T follicular helper cell (primary cell): ENCODE measurements around the gene MYO9A.
"Not testable (repeated sequence)": the region's sequence is repeated elsewhere in the genome, so short reads cannot be mapped to it uniquely, and the experiment has no call there.

Experiments used
- DNase-seq: peaks from one replicate; pipeline ENCODE4 v3.0.0-alpha.2; 2020; ENCODE audit warnings: low read depth

Gene MYO9A

GRCh38 chr15:71874245-71874644 is 243.7 kb downstream of the MYO9A start:
- DNase-seq = no peak

DNA sequence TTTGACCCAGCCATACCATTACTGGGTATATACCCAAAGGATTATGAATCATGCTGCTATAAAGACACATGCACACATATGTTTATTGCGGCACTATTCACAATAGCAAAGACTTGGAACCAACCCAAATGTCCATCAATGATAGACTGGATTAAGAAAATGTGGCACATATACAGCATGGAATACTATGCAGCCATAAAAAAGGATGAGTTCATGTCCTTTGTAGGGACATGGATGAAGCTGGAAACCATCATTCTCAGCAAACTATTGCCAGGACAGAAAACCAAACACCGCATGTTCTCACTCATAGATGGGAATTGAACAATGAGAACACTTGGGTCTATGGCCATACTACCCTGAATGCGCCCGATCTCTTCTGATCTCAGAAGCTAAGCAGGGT is 259.7 kb downstream of the MYO9A start:
- DNase-seq = not testable (repeated sequence)

DNA sequence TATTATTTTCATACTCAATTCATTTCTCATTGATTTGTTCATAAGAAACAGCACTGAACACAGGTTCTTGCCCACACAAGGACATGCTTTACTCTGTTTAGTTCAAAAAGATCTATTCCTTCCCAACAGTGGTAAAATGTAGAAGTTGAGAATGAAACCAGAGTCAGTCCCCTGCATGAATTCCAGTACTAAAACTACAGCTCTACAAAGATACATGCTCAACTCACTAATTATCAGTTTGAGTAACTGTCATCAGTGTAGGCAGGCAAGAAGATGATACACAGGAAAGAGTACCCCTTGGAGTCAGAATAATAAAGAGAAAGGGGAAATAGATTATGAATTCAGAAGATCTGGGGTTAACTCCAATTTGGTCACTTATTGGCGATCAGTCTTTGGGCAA is 264.4 kb downstream of the MYO9A start:
- no peak for DNase-seq

DNA sequence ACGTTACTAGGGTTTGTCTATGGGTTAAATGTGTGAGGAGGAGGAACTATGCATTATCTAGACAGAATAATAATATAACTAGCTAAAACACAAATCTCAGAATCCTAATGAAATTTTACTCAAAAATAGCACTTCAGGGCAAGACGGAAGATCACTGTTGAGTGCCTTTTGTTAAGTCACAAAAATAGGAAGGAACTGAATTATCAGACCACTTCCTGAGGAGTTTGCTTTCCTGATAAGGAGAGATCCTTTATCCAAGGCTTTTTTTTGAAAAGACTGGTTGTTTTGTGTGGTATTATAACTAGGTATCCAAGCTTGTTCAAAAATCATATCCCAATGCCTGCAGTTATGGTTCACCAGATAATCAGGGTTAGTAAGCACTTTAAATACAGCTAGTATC is 273.0 kb downstream of the MYO9A start:
- DNase-seq = no peak

GRCh38 chr15:71841563-71841962 is 276.4 kb downstream of the MYO9A start:
- DNase-seq = no peak

DNA sequence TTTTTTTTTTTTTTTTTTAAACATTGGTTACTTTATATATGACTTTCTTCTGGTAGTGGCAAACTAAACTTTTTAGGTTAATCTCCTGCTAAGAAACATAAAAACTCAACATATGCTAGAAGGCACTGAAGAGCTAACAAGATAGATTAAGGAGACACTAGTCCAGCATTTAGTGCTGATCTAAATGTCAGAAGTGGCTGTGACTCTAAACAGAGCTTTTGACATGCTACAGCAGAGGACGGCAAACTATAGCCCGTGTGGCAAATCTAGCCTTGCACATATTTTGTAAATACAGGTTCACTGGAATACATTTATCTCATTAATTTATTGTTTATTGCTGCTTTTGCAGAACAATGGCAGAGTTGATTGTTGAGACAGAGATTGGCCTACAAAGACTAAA is 287.0 kb downstream of the MYO9A start:
- DNase-seq = no peak

DNA sequence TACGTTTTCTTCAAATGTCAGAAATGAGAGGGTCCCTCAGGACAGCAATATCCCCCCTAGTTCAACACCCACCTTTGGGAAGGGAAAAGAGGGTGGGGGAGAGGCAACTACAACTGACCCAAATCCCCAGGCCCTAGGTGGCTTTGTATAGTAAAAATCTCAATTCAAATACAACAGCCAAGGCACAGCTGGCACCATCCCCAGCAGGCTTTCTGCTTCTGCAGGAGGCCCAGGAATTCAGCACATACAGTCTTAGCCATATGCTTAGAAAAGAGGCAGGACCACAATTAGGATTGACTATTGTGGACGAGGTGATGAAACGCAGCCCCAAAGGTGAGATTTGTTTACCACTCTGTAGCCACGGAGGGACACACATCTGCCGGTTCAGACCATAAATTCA is 291.8 kb downstream of the MYO9A start:
- DNase-seq = no peak

- no peak for DNase-seq
Measured at GRCh38 chr15:71825021-71825730, 292.8 kb downstream of the MYO9A start.

- DNase-seq = no peak
Measured at GRCh38 chr15:71823801-71824200, 294.1 kb downstream of the MYO9A start.

- no peak for DNase-seq
Measured at GRCh38 chr15:71822890-71823630, 294.9 kb downstream of the MYO9A start.

DNA sequence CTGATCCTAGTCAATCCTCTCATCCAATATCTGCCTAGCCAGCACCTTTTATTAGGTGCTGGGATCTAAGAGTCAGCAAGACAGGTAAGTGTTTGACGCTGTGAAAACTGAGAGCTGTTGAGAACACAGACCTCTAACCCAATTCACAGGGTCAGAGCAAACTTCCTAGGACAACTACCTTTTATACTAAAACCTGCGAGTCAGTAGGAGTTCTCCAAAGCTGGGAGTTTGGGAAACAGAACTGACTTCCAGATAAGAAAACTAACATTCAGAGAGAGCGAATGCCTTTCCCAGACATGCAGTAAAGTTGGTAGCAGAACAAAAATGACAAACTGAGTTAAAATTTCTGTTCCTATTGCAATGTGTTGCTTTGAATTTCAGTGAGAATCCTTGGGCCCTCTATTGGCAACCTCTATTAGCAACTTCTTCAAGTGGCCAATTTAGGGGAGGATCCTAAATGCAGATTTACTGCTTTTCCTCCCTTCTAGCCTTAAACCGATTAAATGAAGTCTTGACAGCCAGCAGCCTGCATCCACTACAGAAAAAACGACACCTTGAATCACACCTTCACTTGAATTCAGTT is 296.3 kb downstream of the MYO9A start:
- no peak for DNase-seq

DNA sequence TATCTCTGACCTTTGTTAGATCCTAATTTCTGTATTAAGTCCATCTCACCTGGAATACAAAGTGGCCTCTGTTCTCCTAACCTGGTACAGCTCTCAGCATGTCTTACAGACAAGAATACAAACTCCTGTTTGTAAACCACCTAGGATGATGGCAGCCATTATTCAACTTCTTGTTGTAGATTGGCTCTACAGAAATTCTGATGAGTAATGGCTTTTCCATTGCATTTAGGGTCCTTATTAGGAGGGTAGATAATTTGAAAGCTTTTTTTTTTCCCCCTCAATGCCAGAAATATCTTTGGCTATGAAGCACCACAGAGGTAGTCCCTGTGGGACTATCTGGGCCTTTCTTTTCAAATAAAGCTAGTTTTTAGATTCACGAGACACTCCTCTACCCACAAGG is 297.8 kb downstream of the MYO9A start:
- DNase-seq = no peak

DNA sequence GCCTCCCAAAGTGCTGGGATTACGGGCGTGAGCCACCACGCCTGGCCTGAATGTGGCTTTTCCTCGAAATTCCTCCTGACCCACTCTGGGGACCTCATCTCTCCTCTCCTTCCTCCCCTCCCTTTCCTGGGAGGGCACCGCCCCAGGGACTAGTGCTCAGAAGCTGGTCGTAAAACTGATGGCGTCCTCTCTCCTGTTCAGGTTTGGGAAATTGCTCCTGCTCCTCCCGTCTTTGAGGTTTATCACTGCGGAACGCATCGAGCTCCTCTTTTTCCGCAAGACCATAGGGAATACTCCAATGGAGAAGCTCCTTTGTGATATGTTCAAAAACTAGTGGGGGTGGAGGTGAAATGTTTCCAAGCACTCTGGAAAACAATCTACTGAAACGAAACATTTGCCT is 300.6 kb downstream of the MYO9A start:
- no peak for DNase-seq

- DNase-seq = no peak
Measured at GRCh38 chr15:71815301-71815700, 302.6 kb downstream of the MYO9A start.

GRCh38 chr15:71813723-71814470 is 304.1 kb downstream of the MYO9A start:
- no peak for DNase-seq

GRCh38 chr15:71812966-71813722 is 304.8 kb downstream of the MYO9A start:
- DNase-seq = no peak

- DNase-seq = no peak
Measured at GRCh38 chr15:71811752-71812735, 305.9 kb downstream of the MYO9A start.

DNA sequence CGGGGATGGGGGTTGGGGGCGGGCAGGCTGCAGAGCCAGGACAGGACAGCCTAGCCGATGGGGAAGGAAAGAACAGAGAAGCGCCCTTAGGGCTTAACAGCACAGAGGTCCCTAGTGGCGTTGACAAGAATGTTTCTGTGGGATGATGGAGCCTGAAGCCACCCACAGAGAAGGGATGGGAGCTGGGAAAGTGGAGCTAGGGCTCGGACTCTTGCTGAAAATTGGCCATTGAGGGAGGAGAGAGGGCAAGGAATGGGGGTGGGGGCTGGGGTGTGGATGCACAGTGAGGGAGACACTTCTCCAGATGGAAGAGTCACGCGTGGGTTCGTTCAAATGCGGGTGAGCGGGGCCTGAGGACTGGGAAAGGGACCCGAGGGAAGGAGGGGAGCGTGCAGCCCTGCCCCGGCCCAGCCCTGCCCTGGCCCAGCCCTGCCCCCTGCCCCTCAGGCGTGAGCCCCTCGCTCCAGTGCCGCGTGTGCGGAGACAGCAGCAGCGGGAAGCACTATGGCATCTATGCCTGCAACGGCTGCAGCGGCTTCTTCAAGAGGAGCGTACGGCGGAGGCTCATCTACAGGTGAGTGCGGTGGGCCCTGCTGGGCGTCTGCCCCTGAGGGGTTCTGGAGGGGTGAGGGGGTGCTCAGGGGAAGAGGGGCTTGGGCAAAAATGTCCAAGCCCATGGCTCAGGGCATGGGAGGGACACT is 306.8 kb downstream of the MYO9A start:
- no peak for DNase-seq

DNA sequence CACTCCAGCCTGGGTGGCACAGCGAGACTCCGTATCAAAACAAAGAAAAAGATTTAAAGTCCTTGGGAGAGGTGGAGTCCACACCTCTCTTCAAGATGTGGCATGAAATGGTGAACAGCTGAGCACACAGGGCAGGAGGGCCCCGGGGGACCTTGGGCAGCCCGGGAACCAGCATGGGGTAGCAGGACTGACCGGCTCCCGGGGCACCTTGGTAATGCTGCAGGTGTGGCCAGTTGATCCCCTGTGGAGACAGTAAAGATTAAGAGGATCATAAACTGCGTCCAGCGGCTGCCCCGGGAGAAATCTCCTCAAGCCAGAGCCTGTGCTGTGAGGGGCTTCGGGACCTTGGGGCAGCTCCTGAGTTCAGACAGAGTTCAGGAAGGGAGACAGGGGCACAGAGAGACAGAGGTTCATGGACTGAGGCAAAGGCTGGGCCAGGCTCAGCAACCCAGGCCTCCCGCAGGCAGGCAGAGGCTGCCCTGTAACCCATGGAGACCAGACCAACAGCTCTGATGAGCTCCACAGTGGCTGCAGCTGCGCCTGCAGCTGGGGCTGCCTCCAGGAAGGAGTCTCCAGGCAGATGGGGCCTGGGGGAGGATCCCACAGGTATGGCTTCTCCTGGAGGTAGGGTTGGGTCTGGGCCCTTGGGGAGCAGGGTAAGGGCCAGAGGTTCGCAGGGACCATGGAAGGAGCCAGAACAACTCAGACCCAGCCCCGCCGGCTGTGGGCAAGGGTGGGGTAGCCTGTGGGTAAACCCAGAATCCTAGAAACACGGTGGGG is 307.5 kb downstream of the MYO9A start, which contains the start of gene NR2E3:
NR2E3 (plus strand) TSS at position 299 of the 780 bp plus-strand sequence; CDS start at position 489, 190 bp downstream.
- no peak for DNase-seq
